NCI-H2227 (cell line): Measurements from ENCODE around the gene PDE4D.
A peak's percentile ranks its signal among the peaks of the same experiment; 100 is the strongest.
"Not testable (repeated sequence)": the region's sequence is repeated elsewhere in the genome, so short reads cannot be mapped to it uniquely, and the experiment has no call there.

Experiments used
- DNase-seq: peaks from one replicate; lab custom pipeline; 2025; ENCODE audit not compliant: unreplicated experiment; lab: John Stamatoyannopoulos, UW

Gene PDE4D

GRCh38 chr5:59769832-59770231, 123.7 kb downstream of the PDE4D start:
- no peak for DNase-seq

GRCh38 chr5:59769041-59769360, 124.5 kb downstream of the PDE4D start:
- no peak for DNase-seq

- DNase-seq: peak; percentile 74
Measured at GRCh38 chr5:59768152-59769040, 125.1 kb downstream of the PDE4D start.

- DNase-seq: no peak
Measured at GRCh38 chr5:59767681-59768151, 125.8 kb downstream of the PDE4D start.

GRCh38 chr5:59767211-59767605, 126.3 kb downstream of the PDE4D start:
- no peak for DNase-seq

GRCh38 chr5:59766427-59767210, 126.9 kb downstream of the PDE4D start:
- DNase-seq: no peak

GRCh38 chr5:59765446-59765845, 128.1 kb downstream of the PDE4D start:
- DNase-seq: no peak

GRCh38 chr5:59764361-59764760, 129.2 kb downstream of the PDE4D start:
- no peak for DNase-seq

GRCh38 chr5:59763541-59763940, 130.0 kb downstream of the PDE4D start:
- no peak for DNase-seq

- DNase-seq: not testable (repeated sequence)
Measured at GRCh38 chr5:59762232-59762631, 131.3 kb downstream of the PDE4D start.

- no peak for DNase-seq
Measured at GRCh38 chr5:59760785-59761348, 132.7 kb downstream of the PDE4D start.

- DNase-seq: peak; percentile 51
Measured at GRCh38 chr5:59759600-59760351, 133.8 kb downstream of the PDE4D start.

- DNase-seq: no peak
Measured at GRCh38 chr5:59758566-59758965, 135.0 kb downstream of the PDE4D start.

- no peak for DNase-seq
Measured at GRCh38 chr5:59757442-59757841, 136.1 kb downstream of the PDE4D start.

GRCh38 chr5:59756373-59757035, 137.0 kb downstream of the PDE4D start:
- DNase-seq: no peak

- no peak for DNase-seq
Measured at GRCh38 chr5:59755476-59755875, 138.1 kb downstream of the PDE4D start.

GRCh38 chr5:59753599-59753998, 139.9 kb downstream of the PDE4D start:
- DNase-seq: no peak

- DNase-seq: no peak
Measured at GRCh38 chr5:59749782-59750520, 143.6 kb downstream of the PDE4D start.

GRCh38 chr5:59748036-59748663, 145.4 kb downstream of the PDE4D start:
- DNase-seq: not testable (repeated sequence)
